OCI-LY7 (cell line): ENCODE results near the gene CDC42EP3.

Experiments used
- CTCF ChIP-seq: fragments of 200-600 bp; sonication (generic); conservative IDR thresholded peaks from 2 replicates; pipeline ENCODE4 v1.5.1; 2014; ENCODE audit warnings: mild to moderate bottlenecking, antibody characterized with exemption, low read length, moderate library complexity, mixed read lengths
- EZH2phosphoT487 ChIP-seq: fragments of 200-600 bp; sonication (generic); IDR thresholded peaks from 2 replicates; pipeline ENCODE4 v1.6.1; 2018; ENCODE audit warnings: low read depth, borderline replicate concordance, mild to moderate bottlenecking, mixed run types, antibody characterized with exemption, low read length, moderate library complexity, mixed read lengths

- TF ChIP-seq CTCF (no peak), EZH2phosphoT487 (no peak)
Measured at GRCh38 chr2:37670378-37671008, 949 bp downstream of the CDC42EP3 start.
